ENCODE data around the gene TMEM151B. TPM values are rescaled to one million over a fixed set of nuclear protein-coding genes. Genes with fewer than 3 reads are reported as not detected.

Gene TMEM151B
- total RNA-seq, 1 experiment from 2014 or later, result not detected

DNA sequence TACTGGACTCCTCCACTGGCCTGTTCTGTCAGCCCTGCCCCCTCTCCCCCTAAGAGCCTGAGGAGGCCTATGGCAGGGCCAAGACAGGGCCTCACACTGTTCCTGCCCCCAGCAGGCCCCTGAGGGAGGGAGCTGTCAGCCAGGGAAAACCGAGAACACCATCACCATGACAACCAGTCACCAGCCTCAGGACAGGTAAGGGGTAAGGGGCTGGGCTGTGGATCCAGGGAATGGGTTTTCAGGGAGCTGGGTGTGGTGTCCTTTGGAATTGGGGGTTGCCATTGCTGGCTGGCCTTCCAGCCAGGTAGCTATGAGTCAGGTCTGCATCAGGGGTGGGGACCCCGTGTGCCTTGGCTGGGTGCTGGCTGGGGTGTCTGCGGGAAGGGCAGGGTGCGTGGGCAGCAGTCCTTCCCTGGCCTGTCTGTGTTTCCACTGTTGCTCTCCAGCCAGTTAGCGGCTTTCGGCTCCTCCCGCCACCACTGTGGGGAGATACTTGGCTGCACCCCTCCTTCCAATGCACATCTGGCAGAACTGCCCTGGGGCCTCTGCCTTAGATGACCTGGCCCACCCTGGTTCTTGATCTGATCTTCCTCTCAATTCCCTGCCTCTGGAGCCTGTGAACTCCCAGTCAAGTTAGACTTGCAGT is 43.0 kb upstream of the TMEM151B start:
- no peaks in the 10 kb centered on the region for H3F3A ChIP-seq (ENCODE audit: low read length, unreplicated experiment)
- peaks cover 32% of the 10 kb centered on the region for H3K79me2 ChIP-seq (ENCODE audit: low read length)
- H3K27me3 ChIP-seq (ENCODE audit: low read length), result no peaks in the 10 kb centered on the region
- H2AFZ ChIP-seq (ENCODE audit: low read length), result no peak overlapping the region
- TF ChIP-seq EZH2 (IDR thresholded peaks at IDR 0.05; ENCODE audit: low read length, unreplicated experiment) (no peak), EZH2phosphoT487 (IDR thresholded peaks at IDR 0.05; ENCODE audit: borderline replicate concordance, low read length) (no peak)
- TF ChIP-seq, protein P1, sequence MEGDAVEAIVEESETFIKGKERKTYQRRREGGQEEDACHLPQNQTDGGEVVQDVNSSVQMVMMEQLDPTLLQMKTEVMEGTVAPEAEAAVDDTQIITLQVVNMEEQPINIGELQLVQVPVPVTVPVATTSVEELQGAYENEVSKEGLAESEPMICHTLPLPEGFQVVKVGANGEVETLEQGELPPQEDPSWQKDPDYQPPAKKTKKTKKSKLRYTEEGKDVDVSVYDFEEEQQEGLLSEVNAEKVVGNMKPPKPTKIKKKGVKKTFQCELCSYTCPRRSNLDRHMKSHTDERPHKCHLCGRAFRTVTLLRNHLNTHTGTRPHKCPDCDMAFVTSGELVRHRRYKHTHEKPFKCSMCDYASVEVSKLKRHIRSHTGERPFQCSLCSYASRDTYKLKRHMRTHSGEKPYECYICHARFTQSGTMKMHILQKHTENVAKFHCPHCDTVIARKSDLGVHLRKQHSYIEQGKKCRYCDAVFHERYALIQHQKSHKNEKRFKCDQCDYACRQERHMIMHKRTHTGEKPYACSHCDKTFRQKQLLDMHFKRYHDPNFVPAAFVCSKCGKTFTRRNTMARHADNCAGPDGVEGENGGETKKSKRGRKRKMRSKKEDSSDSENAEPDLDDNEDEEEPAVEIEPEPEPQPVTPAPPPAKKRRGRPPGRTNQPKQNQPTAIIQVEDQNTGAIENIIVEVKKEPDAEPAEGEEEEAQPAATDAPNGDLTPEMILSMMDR (conservative IDR thresholded peaks at IDR 0.05; ENCODE audit: low read depth, low read length), result no peak
- no peak overlapping the region for H3K9ac ChIP-seq (ENCODE audit: low read length)
- H3K27ac ChIP-seq (ENCODE audit: low read length), result no peak overlapping the region
- intact Hi-C loops (cut with micrococcal nuclease), result no loop called here
- ChIA-PET CTCF (no interaction called here), POLR2A (ENCODE audit: unreplicated experiment) (no interaction called here)
- DNase-seq (no peak), ATAC-seq (no peak)
- H3K4me2 ChIP-seq (ENCODE audit: low read length), result no peak overlapping the region
- peaks cover 10% of the 10 kb centered on the region for H3K4me1 ChIP-seq (ENCODE audit: insufficient read depth, low read length)
- H3K9me2 ChIP-seq (replicated peaks; ENCODE audit: low read length), result no peaks in the 10 kb centered on the region
- H3K36me3 ChIP-seq (ENCODE audit: low read depth, low read length), result peaks cover 8% of the 10 kb centered on the region
- H3K4me3 ChIP-seq (ENCODE audit: low read length), result no peak overlapping the region
- H3K9me3 ChIP-seq (ENCODE audit: low read length), result no peaks in the 10 kb centered on the region
- BruUV-seq (replicated peaks), result no TSS peak
- H4K20me1 ChIP-seq (ENCODE audit: low read length), result peaks cover 5% of the 10 kb centered on the region; the same call in 1 of the 2 replicates

DNA sequence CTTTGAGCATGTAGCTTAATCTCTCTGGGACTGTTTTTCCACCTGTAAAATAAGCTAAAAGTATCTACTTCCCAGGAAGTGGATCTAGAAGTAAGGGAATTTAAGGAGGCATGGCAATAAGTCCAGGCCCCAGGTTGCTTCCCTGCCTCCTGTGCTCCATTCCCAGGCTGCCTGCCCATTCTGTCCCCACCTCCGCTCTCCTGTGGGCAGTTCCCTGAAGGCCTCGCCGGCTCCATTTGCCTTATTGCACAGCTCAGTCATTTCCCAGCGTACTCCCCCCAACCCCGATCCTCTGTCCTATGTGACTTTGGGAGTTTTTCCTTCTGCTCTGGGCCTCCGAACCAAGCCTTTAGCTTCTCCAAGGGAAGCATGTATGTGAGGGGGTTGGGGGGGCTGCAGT is 42.2 kb upstream of the TMEM151B start:
- Histone ChIP-seq H3K9me3 (ENCODE audit: low read length) (no peaks in the 10 kb centered on the region), H3K79me2 (ENCODE audit: low read length) (peaks cover 32% of the 10 kb centered on the region), H3K36me3 (ENCODE audit: low read depth, low read length) (peaks cover 14% of the 10 kb centered on the region), H3K27me3 (ENCODE audit: low read length) (no peaks in the 10 kb centered on the region), H3K4me2 (ENCODE audit: low read length) (no peak overlapping the region), H3K9me2 (replicated peaks; ENCODE audit: low read length) (no peaks in the 10 kb centered on the region), H3F3A (ENCODE audit: low read length, unreplicated experiment) (no peaks in the 10 kb centered on the region), H3K27ac (ENCODE audit: low read length) (no peak overlapping the region), H3K9ac (ENCODE audit: low read length) (no peak overlapping the region), H4K20me1 (ENCODE audit: low read length) (peaks cover 5% of the 10 kb centered on the region; the same call in 1 of the 2 replicates), H2AFZ (ENCODE audit: low read length) (no peak overlapping the region), H3K4me1 (ENCODE audit: insufficient read depth, low read length) (peaks cover 10% of the 10 kb centered on the region), H3K4me3 (ENCODE audit: low read length) (no peak overlapping the region)
- ChIA-PET CTCF (no interaction called here), POLR2A (ENCODE audit: unreplicated experiment) (no interaction called here)
- no TSS peak for BruUV-seq (replicated peaks)
- DNase-seq, result no peak
- intact Hi-C loops (cut with micrococcal nuclease), result no loop called here
- TF ChIP-seq EZH2phosphoT487 (IDR thresholded peaks at IDR 0.05; ENCODE audit: borderline replicate concordance, low read length) (no peak), EZH2 (IDR thresholded peaks at IDR 0.05; ENCODE audit: low read length, unreplicated experiment) (no peak)
- TF ChIP-seq, protein P1 (conservative IDR thresholded peaks at IDR 0.05; ENCODE audit: low read depth, low read length), result no peak
- no peak for ATAC-seq

DNA sequence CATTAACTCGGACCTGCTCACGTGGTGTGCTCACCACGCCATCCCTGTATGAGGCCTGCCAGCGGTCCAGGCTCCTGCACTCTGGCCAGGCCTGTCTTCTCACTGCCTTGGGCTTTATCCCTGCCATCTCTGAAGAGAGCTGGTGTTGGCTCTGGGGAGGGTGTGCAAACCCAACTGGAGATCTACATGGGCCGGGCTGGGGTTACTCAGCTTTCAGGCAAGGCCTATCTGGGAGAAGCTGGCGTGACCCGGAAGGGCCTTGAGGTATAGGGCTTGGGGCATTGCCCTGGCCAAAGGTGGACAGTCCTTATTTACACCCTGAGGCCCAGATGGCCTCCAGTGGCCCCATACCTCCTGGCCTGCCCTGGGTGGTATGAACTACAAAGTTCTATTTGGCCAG is 41.8 kb upstream of the TMEM151B start:
- no TSS peak for BruUV-seq (replicated peaks)
- no peak overlapping the region for H3K27ac ChIP-seq (ENCODE audit: low read length)

More for the DNA sequence above, 41.8 kb upstream of the TMEM151B start:
- peaks cover 14% of the 10 kb centered on the region for H3K36me3 ChIP-seq (ENCODE audit: low read depth, low read length)
- intact Hi-C loops (cut with micrococcal nuclease), result no loop called here
- no peak for DNase-seq
- H3K4me1 ChIP-seq (ENCODE audit: insufficient read depth, low read length), result peaks cover 11% of the 10 kb centered on the region
- peaks cover 32% of the 10 kb centered on the region for H3K79me2 ChIP-seq (ENCODE audit: low read length)
- ChIA-PET POLR2A (ENCODE audit: unreplicated experiment) (no interaction called here), CTCF (no interaction called here)
- no peak overlapping the region for H3K4me3 ChIP-seq (ENCODE audit: low read length)
- H4K20me1 ChIP-seq (ENCODE audit: low read length), result peaks cover 5% of the 10 kb centered on the region; the same call in 1 of the 2 replicates
- no peaks in the 10 kb centered on the region for H3K9me2 ChIP-seq (replicated peaks; ENCODE audit: low read length)
- no peak overlapping the region for H3K4me2 ChIP-seq (ENCODE audit: low read length)
- no peak overlapping the region for H2AFZ ChIP-seq (ENCODE audit: low read length)
- no peak overlapping the region for H3K9ac ChIP-seq (ENCODE audit: low read length)
- ATAC-seq, result no peak
- H3F3A ChIP-seq (ENCODE audit: low read length, unreplicated experiment), result no peaks in the 10 kb centered on the region
- TF ChIP-seq, protein P1 (conservative IDR thresholded peaks at IDR 0.05; ENCODE audit: low read depth, low read length), result no peak
- no peak for TF ChIP-seq EZH2phosphoT487 (IDR thresholded peaks at IDR 0.05; ENCODE audit: borderline replicate concordance, low read length)
- TF ChIP-seq EZH2 (IDR thresholded peaks at IDR 0.05; ENCODE audit: low read length, unreplicated experiment), result no peak
- H3K9me3 ChIP-seq (ENCODE audit: low read length), result no peaks in the 10 kb centered on the region
- no peaks in the 10 kb centered on the region for H3K27me3 ChIP-seq (ENCODE audit: low read length)

Measured in PC-3 (cell line).